HG03060 (cell line): ENCODE results near the gene RPS29.
A peak's percentile ranks its signal among the peaks of the same experiment; 100 is the strongest.
"Not testable (repeated sequence)": the region's sequence is repeated elsewhere in the genome, so short reads cannot be mapped to it uniquely, and the experiment has no call there.

Experiments used
- ATAC-seq: cut with Tn5 transposase; IDR thresholded peaks from one replicate; pipeline ENCODE4 v1.9.1; 2021; ENCODE audit warnings: low read depth, moderate number of reproducible peaks; ENCODE audit not compliant: unreplicated experiment

RPS29 gene

GRCh38 chr14:49598485-49599300 is 12.5 kb upstream of the RPS29 start, which contains the start of gene LRR1:
Gene LRR1 (plus strand): TSS chr14:49598940. CDS start chr14:49599021, 81 bp downstream.
- ATAC-seq: no peak

GRCh38 chr14:49598189-49598484 is 12.0 kb upstream of the RPS29 start:
- no peak for ATAC-seq

GRCh38 chr14:49594347-49595091 is 8.3 kb upstream of the RPS29 start:
- no peak for ATAC-seq

GRCh38 chr14:49593016-49593415 is 6.8 kb upstream of the RPS29 start:
- ATAC-seq: no peak

- no peak for ATAC-seq
Measured at GRCh38 chr14:49589387-49589786, 3.2 kb upstream of the RPS29 start.

- ATAC-seq: peak; percentile 35
Measured at GRCh38 chr14:49586673-49587460, 687 bp upstream of the RPS29 start.

- ATAC-seq: not testable (repeated sequence)
Measured at GRCh38 chr14:49584981-49585640, 1.1 kb downstream of the RPS29 start.

- no peak for ATAC-seq
Measured at GRCh38 chr14:49584058-49584457, 2.1 kb downstream of the RPS29 start.

GRCh38 chr14:49583629-49584028 is 2.6 kb downstream of the RPS29 start:
- no peak for ATAC-seq

GRCh38 chr14:49582113-49582977 is 3.8 kb downstream of the RPS29 start:
- ATAC-seq: no peak

- no peak for ATAC-seq
Measured at GRCh38 chr14:49581209-49582112, 4.7 kb downstream of the RPS29 start.

GRCh38 chr14:49579841-49580240 is 6.3 kb downstream of the RPS29 start:
- ATAC-seq: no peak

- ATAC-seq: no peak
Measured at GRCh38 chr14:49578141-49578540, 8.0 kb downstream of the RPS29 start.

- ATAC-seq: no peak
Measured at GRCh38 chr14:49574038-49574437, 12.1 kb downstream of the RPS29 start.

- ATAC-seq: no peak
Measured at GRCh38 chr14:49569281-49569680, 16.9 kb downstream of the RPS29 start.

- ATAC-seq: no peak
Measured at GRCh38 chr14:49566714-49567113, 19.5 kb downstream of the RPS29 start.

- ATAC-seq: no peak
Measured at GRCh38 chr14:49559979-49560768, 26.0 kb downstream of the RPS29 start.

- no peak for ATAC-seq
Measured at GRCh38 chr14:49553892-49554291, 32.3 kb downstream of the RPS29 start.
